Stimulated activated CD4-positive, alpha-beta T cell treated with anti-CD3 and anti-CD28 coated beads, Interleukin-2, amount 100 ng/mL, for 4 hours (primary cell): ENCODE data around the gene HCFC1.

Experiments
- DNase-seq: peaks from one replicate; pipeline ENCODE4 v3.0.0-alpha.2; 2020; ENCODE audit warnings: low read depth

The HCFC1 gene

DNA sequence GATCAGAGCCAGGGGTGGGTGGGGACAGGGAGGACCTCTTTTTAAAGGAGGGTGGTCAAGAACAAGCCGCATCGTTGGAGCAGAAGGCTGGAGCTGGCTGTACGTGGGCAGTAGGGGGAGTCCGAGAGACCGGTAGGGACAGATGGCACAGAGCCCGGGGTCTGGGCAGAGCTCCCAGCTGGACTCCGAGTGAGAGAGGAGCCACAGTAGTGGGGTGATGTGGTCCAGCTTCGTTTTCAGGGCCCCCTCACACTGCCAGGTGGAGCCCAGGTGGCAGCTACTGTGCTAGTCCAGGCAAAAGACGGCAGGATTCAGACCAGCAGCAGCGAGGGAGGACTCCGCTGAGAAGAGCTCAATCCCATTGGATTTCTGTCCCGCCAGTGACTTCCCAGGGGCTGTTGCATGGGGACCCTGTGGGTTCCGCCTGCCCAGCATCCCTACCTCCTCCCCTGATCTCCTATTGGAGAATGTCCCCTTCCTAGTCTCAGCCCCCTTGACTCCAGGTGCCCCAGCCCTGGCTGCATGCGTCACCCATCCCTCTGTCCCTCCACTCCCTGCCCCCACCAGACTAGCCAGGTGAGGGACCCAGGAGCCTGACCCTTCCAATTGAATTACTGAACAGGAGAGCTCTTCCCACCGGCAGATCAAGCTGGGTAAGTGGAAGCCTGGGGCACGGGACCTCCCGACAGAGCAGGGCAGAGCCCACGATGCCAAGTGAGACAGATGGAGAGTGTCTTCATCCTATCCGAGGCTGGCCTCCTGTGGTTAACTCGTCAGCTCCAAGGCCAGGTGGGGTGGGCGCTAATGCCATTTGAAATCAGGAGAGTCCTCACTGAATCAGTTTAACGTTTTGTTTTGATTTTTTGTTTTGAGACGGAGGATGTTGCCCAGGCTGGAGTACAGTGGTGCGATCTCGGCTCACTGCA lies 48.4 kb downstream of the HCFC1 start:
- no peak for DNase-seq

DNA sequence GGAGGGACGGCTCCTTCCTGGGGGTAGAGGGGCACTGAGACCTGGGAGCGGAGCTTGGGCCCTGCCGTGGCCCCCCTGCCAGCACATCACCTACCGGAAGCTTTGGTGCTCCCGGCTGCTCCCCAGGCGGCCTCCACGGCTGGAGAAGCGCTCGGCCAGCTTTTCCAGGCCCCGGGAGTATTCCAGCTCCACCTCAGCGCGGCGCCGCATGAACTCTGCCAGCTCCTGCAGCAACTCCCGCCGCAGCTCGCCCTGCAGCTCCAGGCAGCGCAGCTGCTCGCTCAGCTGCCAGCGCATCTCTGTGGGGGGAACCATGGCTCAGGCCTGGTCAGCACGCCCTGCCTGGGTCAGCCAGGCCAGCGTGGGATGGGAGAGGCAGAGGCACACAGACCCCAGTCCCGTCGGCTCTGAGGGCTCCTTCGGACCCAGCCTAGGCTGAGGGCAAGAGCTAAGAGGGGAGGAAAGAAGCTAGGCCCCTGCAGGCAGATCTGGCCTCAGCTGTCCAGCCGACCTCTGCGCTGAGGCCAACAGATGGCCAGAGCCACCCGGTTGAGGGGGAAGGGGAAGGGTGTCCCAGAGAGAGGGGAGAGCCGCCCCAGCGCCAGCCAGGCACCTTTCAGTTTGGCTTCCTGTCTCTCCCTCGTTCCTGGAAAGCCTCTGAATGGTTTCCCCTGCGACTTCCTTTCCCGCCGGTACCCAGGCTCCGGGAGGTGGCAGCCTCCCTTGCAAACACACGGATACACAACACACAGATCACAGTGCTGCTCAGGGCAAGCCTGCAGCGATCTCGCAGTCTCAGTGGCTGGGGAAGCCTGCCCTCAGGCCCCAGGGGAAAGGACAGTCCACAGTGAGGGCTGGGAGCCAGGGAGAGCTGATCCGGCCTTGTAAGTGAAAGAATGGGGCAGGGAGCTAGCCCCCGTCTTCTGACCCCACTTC lies 49.8 kb downstream of the HCFC1 start:
- no peak for DNase-seq

DNA sequence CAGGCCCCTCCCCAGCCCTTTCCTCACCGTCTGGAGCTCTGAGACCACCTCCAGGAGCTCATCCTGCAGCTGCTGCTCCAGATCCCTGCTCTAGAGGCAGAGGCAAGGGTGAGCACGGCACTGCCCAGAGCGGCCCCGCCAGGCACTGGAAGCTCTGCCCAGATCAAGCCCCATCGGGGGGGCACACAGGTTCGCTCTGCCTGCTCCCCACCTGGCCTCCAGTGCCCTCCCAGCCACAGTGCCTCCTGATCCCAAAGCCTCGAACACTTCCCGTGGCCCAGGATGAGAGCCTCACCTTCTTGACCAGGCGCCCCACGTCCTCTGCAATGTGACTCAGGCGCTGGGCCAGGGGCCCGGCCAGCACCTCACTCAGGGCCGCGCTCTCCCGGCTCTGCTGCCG lies 50.5 kb downstream of the HCFC1 start:
- DNase-seq: no peak

DNA sequence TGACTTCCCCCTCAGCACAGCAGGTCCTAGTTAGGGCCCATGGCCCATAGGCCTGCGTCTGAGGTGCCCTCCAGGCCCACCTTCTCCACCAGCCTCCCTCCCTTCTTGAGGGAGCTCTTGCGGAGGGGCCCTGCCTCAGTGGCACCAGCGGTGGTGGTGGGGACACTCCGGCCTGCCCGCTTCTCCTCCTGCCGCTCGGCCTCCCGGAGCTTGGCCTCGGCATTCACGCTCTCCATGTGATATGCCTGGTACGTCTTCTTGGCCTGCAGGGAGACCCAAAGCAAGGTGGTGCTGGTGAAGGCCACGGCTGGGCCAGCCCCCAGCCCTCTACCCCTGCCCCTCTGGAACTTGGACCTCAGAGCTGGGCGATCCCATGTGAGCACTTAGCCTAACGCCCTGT lies 51.1 kb downstream of the HCFC1 start:
- no peak for DNase-seq

DNA sequence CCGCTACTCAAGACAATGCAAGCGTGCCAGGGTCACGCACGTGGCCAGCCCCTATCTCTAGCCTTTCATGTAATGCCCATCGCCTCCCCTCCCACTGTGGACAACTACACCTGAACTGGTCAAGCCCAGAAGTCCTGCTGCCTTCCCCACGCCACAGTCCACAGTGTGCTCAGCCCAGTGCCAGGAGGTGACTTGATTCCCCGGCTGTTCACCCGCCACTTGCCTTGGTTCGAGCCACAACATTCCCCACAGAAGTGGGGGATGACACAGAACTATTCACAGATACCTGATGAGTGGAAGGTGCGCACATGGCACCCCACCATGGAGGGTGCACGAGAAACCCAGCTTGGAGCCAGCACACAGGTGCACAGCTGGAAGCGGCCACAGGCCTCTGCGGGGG lies 52.3 kb downstream of the HCFC1 start:
- no peak for DNase-seq

DNA sequence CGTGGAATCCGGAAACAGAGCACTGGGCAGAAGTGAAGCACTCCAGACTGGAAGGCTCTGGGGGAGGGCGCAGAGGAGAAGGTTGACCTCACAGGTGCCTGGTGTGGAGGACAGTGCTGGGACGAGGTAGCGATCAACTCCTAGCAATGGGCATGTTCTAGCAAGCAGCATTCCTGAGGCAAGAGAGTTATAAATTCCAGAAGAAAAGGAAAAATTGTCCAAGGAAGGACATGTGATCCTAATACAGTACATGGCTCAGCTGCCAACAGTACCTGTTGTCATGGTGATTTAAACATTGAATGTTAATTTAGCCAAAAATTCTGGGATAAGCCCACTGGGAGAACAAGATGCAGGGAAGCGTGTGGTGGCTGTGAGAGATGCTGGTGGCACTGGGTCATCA lies 53.7 kb downstream of the HCFC1 start:
- no peak for DNase-seq

DNA sequence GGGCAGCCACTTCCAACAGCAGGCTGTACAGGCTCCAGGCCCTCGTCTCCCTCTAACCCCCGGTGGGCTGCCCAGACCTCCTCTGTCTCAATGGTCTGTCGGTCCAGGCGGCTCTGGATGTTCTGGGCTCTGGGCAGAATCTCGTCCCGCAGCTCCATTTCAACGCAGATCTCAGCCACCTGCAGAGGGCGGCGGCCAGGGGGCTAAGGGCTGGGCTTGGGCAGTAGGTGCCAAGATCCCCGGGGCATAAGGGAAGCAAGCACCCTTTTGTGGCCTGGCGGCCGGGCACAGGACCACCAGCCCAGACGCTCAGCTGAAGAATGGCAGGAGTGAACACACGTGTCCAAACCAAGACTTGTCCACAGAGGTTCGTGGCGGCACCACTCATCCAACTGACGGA lies 57.9 kb downstream of the HCFC1 start:
- no peak for DNase-seq

DNA sequence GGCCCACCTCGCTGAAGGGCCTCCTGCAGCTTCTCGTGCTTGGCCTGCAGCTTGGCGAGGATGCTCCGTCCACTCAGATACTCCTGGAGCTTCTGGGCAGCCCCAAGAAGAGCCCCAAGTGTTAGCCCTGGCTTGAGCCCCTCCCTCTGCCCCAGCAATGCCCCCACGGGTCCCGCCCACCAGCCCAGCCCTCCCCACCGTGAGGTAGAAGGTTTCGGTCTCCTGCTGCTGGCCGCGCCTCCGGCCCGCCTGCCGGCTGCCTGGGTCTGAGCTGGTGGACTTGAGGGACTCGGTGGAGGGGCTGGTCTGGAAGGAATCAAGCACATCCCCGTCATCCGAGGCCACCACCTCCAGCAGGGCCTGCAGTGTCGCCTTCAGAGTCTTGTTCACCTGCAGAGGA lies 58.4 kb downstream of the HCFC1 start:
- no peak for DNase-seq

DNA sequence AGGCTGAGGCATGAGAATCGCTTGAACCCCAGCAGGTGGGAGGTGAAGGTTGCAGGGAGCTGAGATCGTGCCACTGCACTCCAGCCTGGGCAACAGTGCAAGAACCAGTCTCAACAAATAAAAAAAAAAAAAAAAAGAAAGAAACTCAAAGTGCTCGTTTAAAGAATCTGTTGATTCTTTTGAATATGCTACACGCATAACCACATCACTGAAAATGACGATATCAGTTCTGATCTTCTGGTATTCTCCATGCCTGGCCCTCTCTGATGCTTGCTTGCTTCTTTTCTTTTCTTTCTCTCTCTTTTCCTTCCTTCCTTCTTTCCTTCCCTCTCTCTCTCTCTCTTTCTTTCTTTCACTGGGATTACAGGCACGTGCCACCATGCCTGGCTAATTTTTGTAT lies 59.8 kb downstream of the HCFC1 start:
- no peak for DNase-seq

DNA sequence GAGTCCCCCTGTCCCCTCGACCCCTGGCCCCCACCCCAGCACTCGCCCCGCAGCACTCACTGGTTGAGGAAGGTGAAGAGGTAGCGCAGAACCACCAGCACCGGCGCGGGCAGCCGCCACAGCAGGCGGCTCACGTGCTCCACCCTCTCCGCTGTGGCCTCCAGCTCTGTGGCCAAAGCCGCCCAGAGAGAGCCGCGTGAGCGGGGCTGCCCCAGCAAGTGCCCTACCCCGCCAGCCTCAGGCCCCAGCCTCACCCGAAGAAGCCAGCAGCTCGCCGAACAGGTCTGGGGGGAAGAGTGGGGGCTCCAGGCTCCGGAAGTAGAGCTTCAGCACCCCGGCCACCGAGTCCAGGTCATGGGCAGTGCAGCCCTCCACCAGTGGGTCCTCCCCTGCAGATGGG lies 61.2 kb downstream of the HCFC1 start:
- DNase-seq: no peak

DNA sequence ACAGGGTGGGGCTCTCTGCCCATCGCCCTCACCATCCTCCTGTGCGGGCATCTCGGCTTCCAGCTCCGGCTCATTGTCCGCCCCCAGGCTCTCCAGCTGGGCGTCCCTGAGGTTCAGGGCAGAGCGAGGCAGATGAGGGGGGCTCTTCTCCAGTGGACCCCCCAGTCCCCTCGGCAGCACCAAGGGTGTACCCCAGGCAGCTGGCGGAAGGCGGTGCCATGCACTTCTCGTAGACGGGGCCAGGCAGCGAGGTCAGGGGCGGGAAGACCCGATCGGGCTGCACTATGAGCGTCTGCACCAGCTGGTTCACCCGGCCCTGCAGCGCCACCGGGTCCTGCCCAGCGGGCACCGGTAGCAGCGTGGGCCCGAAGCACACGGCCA lies 61.6 kb downstream of the HCFC1 start:
- no peak for DNase-seq

DNA sequence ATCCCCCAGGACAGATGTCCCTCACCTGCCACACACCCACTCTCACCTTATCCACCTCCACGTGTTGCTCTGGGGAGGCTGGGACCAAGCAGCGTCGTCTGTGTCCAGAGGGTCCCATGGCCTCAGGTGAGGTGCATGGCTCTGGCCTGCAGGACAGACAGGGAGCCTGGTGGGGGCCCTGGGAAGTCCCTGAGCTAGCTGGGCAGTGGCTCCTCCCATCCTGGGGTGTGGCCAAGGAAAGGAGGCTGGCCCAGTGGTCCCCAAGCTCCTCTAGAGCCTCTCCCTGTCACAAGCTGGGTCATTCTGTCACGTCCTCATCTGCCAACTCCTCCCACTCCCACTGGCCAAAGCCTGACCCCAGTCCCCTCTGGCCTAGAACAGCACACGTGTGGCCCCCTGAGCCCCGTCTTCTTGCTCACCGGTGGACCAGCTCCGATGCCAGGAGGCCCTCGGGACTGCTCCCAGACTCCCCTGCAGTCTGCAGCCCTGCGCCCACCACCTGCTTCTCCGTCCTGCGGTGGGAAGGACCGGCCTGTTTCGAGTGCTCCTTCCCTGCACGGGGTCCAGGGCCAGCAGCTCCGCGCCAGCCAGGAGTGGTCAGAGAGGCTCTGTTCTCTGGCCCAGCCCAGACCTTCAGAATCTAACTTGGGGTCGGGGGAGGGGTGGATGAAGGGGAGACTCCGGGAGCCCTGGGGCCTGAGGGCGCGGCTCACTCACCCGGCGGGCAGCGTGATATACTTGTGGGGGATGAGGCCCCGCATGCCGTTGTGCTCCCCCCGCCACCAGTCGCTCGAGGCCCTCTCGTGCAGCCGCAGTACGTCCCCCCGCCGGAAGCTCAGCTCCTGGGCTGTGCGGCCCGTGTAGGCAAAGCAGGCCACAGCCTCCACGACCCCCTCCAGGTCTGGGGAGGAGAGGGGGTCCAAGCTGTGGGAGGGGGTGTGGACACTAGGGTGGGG lies 62.3 kb downstream of the HCFC1 start:
- no peak for DNase-seq

DNA sequence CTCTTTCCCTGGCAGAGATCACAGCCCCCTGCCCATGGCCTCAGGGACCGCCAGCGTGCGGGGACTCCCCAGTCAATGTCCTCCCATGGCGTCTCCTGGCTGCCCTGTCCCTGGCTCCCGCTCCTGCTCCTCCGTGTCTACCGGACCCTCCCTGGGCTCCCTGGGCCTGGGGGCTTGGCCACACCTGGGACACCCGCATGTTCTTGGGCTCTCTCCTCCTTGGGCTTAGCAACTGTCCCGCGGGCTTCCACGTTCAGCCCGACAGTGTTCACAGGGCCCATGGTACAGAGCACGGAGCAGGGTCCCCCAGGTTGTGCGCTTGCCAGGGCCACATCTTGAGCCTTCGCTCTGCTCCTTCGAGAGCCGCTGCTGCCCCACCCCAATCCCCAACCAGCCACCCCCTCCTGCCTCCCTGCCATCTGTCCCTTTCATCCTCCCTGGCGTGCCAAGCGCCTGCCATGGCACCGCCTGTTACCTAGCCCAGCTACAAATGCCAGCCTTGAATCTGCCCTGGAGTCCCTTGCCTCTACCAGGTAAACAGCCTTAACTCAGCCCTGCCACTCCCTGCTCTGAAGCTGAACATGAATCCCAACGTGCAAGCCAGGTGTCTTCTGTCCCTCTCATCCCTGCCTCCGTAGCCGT lies 63.3 kb downstream of the HCFC1 start:
- DNase-seq: no peak

DNA sequence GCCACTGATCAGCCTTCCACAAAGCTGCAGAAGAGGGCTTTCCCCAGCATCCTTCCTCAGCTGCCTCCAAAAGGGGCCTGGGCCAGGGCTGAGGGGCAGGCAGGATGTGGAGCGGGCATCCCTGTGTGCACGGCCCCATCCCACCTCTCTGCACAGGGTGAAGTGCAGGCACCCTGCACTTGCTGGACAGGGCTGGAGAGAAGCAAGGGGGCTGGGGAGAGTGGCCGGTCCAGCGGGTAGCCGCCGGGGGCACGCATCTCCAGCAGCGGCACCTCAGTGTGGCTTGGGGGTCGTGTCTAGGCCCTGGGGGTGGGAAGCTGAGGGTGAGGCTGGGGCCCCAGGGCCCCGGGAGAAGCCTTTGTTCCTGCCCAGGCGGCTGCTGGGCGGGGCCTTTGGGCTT lies 64.2 kb downstream of the HCFC1 start:
- no peak for DNase-seq

DNA sequence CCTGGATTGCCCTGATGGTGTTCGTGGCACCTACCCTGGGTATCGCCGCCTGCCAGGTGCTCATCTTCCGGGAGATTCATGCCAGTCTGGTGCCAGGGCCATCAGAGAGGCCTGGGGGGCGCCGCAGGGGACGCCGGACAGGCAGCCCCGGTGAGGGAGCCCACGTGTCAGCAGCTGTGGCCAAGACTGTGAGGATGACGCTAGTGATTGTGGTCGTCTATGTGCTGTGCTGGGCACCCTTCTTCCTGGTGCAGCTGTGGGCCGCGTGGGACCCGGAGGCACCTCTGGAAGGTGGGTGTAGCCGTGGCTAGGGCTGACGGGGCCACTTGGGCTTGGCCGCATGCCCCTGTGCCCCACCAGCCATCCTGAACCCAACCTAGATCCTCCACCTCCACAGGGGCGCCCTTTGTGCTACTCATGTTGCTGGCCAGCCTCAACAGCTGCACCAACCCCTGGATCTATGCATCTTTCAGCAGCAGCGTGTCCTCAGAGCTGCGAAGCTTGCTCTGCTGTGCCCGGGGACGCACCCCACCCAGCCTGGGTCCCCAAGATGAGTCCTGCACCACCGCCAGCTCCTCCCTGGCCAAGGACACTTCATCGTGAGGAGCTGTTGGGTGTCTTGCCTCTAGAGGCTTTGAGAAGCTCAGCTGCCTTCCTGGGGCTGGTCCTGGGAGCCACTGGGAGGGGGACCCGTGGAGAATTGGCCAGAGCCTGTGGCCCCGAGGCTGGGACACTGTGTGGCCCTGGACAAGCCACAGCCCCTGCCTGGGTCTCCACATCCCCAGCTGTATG lies 65.3 kb downstream of the HCFC1 start:
- DNase-seq: no peak

DNA sequence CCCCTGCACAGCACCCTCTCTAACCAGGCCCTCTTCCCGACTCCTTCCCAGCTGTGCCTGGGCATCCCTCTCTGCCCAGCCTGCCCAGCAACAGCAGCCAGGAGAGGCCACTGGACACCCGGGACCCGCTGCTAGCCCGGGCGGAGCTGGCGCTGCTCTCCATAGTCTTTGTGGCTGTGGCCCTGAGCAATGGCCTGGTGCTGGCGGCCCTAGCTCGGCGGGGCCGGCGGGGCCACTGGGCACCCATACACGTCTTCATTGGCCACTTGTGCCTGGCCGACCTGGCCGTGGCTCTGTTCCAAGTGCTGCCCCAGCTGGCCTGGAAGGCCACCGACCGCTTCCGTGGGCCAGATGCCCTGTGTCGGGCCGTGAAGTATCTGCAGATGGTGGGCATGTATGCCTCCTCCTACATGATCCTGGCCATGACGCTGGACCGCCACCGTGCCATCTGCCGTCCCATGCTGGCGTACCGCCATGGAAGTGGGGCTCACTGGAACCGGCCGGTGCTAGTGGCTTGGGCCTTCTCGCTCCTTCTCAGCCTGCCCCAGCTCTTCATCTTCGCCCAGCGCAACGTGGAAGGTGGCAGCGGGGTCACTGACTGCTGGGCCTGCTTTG lies 66.0 kb downstream of the HCFC1 start:
- no peak for DNase-seq

DNA sequence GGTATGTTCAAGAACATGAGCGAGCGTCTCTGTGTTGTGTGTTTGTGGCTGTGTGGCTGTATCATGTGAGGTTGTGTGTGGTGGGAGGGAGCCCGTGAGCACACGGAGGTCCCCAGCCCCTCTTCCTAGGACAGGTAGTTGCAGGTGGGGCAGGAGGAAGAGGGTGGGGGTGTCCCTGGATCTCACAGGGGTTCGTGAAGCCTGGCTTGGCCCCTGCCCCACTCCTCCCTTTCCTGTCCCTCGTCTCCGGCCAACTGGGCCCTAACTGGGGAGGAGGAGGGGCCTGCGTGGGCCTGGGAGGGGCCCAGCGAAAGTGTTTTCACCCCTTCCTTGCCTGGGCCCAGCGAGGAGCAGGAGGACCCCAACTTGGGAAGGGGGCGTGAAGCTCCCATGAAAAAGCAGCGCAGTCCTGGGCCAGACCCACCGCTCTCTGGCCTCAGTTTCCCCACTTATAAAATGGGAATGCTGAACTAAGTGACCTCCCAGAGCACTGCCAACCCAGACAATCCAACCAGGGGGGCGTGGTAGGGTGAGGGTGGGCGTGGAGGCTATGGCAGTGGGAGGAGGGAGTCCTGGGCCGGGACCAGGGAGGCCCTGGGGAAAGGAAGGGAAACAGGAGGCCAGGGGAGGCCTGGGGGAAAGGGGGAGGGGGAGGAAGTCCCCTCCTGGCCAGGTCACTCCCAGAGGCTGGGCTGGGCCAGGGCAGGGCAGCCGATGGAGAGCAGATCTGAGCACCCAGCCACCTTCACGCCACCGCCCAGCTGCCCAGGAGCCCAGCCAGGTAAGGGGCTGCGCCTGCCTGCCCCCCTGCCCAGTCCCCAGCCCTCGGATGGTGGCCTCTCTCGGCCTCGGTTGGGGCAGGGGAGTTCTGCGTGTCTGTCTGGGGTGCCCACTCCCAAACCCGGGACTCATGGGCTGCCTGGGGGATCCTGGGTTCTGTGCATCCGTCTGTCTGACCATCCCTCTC lies 67.3 kb downstream of the HCFC1 start, which contains the start of gene AVPR2:
TSS of gene AVPR2 (plus strand) at position 683 of the 967 bp plus-strand sequence. CDS start 473 bp downstream, outside the sequence.
- DNase-seq: no peak

DNA sequence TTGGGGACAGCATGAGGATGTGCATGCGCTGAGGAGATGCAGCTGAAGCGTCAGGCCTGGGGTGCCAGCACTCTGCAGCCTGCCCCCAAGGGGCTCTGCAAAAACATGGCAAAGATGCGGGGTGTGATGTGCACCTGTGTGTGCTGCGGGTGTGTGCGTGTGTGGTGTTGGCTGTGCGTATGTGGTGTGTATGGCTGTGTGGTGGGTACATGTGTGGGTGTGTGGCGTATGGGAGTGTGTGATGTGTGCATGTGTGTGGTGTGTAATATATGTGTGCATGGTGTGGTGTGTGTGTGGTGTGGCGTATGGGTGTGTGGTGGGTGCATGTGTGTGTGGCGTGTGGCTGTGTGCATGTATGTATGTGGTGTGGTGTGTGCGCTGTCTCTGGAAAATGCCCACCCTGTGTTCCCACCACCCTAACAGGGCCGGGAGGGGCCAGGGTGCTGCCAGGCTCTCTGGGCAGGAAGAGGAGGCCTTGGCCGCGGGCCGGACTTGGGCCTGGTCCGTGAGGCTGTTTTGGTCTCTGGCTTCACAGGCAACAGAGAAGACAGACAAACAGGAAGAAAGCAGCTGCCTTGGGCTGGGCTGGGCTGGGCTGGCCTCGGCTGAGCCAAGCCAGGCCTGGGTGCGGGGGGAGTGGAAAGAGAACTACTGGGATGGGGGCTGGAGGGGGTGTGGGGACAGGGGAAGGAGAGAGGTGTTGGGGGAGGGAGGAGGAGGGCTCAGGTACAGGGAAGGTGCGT lies 68.2 kb downstream of the HCFC1 start:
- no peak for DNase-seq
